Measurements from ENCODE around the gene TMEM161A.
"Not testable (repeated sequence)": the region's sequence is repeated elsewhere in the genome, so short reads cannot be mapped to it uniquely, and the experiment has no call there.

The TMEM161A gene

DNA sequence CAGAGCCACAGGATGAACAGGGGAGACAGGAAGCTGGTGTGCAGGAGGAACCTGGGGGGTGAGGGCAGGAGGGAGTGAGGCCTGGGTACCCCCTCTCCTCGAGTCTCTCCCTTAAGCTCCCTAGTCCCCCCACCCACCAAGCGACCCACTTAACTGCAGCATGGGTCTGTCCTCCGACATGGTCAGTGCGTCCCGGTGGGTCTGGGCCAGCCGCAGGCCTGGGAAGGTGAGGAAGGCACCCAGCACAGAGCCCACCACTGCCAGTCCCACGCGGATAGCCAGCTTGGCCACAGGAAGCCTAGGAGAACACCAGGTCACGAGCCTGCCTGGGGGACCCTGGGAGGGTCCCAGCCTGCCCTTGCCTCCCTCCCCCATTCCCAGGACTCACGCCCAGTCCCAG, 16.9 kb downstream of the TMEM161A start:
- no peak for DNase-seq (ENCODE audit: low read depth in 2 of 2)

DNA sequence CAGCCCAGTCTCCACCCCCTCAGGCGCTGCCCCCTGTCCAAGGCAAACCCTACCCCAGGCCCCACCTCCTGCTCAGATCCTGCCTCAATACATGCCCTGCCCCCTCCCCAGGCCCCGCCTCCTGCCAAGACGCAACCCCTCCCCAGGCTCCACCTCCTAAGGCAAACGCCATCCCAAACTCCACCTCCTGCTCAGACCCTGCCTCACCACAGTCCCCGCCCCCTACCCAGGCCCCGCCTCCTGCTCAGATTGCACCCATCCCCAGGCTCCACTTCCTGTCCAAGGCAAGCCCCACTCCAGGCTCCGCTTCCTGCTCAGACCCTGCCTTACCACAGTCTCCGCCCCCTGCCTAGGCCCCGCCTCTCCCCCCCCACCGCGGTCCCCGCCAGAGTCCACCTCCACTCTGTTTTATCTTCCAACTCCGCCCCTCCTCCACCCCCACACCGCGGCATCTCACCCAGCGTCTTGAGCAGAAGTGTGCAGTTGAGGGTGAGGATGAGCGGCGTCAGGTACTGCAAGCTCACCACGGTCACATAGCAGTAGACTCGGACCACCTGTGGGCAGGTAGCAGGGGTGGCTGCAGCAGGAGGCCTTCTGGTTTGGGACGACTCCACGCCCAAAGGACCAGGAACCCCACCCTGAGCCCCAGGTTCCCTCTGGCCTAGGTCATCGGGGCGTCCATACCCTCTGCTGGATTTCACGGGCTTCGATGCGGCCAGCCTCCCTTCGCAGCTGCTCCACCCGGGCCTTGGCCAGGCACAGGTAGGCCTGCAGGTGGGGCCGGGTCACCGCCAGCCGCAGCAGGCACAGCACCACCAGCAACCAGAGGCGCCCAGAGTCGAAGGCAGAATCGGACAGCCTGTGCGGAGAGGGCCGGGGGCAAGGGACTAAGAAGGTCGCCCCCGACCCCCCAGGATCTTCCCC, 17.7 kb downstream of the TMEM161A start:
- peak; percentile 66 to 67 for DNase-seq (ENCODE audit: low read depth in 2 of 2)

DNA sequence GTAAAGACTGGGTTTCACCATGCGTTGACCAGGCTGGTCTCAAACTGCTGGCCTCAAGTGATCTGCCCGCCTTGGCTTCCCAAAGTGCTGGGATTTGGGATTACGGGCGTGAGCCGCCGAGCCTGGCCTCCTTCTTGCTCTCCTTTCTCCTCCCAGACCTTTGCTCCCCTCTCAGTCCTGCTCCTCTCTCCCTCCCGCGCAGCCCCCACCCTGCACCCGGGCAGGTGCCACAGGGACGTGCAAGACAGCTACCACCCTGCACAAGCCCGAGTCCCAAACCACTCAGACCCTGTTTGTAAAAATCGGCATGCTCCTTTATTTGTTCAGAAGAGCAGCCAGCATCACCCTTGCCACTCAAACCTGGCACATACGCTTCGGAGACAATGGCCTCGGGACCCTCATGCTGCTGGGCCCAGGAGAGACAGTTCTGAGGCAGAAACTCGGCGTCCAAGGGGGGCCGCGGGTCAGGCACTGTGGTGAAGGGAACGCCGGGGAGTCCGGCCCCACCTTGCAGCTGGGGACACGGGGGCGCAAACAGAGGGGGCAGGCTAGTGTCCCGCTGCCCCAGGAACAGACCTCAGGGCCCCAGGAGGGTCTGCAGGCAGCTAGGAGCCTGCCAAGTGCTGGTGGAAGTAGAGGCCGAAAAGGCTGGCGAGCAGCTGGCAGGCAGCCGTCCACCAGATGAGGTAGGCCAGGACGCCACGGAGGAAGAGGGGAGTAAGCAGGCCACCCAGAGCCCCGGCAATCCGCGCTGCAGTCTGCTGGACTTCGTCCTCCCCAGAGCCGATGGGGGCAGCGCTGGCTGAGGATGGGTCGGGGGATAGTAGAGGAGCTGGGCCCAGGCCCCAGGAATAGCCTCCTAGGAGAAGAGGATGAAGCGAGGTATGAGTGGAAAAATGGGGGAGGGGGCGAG, 18.7 kb downstream of the TMEM161A start:
- DNase-seq (ENCODE audit: low read depth in 2 of 2), result no peak

- DNase-seq (ENCODE audit: low read depth in 2 of 2), result no peak
Measured at GRCh38 chr19:19115954-19116353, 22.3 kb downstream of the TMEM161A start.

DNA sequence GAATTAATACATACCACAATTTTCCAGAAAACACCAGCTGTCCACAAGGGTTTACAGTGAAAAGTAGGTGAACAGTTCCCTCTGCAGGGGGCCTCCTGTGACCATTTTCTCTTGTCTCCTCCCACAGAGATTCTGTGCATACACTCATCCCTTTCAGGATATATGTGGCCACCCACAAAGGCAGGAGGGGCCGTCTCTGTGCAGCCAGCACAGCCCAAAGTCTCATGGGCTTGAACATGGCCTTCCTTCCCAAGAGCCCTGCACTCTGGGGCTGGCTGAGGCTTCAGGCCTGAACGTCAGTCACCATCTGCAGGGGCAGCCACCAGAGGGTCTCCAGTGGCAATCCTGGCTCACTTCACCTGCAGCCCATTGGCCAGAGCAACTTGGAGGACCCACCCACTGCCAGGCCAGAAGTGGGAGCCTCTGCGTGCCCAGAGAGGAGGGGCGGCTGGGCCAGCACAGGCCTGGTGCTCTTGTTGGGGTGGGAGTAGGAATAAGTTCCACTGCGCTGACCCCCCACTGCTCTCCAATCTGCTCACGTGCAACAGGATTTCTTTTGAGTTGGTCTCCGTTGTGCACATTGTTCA, 25.1 kb downstream of the TMEM161A start:
- DNase-seq (ENCODE audit: low read depth in 2 of 2), result peak; percentile 13 to 18

GRCh38 chr19:19111967-19112580, 26.2 kb downstream of the TMEM161A start:
- no peak for DNase-seq (ENCODE audit: low read depth in 2 of 2)

DNA sequence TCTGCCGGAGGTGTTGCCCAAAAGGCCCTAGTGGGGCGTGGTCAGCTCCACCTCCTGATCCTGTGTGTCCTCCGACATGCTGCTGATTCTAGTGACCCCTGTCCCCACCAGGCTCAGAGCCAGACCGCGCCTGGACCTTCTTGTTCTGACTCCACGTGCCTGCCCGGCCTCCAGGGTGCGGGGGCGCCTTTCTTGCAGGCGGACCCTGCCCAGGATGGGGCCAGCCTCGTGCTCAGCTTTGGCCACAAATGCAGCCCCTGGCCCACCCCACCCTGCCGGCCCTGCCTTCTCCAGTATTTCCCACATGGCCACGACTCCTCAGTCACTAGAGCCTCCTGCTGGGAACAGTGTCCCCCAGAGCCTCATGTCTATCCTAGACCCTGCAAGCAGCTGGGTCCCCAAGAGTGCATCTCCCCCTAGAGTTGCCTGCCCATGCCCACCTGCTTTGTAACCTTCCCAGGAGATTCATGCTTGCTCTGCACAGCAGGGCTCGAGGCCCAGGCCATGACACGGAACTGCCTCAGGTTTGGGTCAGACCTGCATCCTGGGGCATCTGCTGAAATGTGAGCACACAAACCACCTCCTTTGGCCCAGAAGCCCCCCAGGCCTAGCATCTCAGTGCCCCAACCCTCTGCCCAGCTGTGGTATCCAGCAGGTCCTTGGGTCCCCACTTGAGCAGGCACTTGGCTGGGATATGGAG, 27.0 kb downstream of the TMEM161A start:
- DNase-seq (ENCODE audit: low read depth in 2 of 2), result no peak

DNA sequence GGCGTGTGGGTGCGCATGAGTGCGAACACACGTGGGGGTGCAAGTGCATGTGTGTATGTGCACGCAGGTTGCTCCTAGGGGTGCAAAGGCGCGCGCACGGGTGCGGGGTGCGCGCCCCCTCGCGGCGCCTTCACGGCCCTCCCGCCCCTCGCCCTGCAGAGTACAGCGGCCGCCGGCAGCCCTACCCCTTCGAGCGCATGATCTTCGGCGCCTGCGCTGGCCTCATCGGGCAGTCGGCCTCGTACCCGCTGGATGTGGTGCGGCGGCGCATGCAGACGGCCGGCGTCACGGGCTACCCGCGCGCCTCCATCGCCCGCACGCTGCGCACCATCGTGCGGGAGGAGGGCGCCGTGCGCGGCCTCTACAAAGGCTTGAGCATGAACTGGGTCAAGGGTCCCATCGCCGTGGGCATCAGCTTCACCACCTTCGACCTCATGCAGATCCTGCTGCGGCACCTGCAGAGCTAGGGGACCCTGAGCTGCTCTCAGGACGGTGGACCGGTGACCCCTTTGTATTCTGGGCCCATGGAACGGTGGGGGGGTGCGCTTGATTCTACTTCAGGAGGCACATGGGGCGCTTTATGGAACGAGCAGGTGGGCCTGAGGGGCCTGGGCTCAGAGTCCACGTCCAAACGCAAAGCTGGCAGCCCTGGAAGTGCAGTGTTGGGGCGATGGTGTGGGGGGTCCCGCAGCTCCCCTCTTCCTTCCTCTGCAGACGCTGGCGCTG, 27.7 kb downstream of the TMEM161A start:
- no peak for DNase-seq (ENCODE audit: low read depth in 2 of 2)

- no peak for DNase-seq (ENCODE audit: low read depth in 2 of 2)
Measured at GRCh38 chr19:19109601-19110000, 28.7 kb downstream of the TMEM161A start.

DNA sequence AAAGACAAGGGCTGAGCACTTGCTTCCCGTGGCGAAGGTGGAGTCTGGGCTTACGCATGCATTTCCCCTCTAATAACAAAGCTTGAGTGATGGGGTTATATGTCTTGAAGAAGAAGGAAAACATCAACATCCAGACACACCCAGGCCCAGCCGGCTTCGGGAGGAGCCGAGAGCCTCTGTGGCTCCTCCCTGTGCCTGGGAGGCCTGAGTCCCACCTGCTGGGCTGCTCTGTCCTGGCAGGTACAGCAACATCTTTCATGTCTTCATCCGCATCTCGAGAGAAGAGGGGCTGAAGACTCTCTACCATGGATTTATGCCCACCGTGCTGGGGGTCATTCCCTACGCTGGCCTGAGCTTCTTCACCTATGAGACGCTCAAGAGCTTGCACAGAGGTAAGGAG, 30.6 kb downstream of the TMEM161A start:
- no peak for DNase-seq (ENCODE audit: low read depth in 2 of 2)

GRCh38 chr19:19106938-19107337, 31.3 kb downstream of the TMEM161A start:
- not testable (repeated sequence) for DNase-seq (ENCODE audit: low read depth in 2 of 2)

- DNase-seq (ENCODE audit: low read depth in 2 of 2), result no peak
Measured at GRCh38 chr19:19106056-19106551, 32.2 kb downstream of the TMEM161A start.

DNA sequence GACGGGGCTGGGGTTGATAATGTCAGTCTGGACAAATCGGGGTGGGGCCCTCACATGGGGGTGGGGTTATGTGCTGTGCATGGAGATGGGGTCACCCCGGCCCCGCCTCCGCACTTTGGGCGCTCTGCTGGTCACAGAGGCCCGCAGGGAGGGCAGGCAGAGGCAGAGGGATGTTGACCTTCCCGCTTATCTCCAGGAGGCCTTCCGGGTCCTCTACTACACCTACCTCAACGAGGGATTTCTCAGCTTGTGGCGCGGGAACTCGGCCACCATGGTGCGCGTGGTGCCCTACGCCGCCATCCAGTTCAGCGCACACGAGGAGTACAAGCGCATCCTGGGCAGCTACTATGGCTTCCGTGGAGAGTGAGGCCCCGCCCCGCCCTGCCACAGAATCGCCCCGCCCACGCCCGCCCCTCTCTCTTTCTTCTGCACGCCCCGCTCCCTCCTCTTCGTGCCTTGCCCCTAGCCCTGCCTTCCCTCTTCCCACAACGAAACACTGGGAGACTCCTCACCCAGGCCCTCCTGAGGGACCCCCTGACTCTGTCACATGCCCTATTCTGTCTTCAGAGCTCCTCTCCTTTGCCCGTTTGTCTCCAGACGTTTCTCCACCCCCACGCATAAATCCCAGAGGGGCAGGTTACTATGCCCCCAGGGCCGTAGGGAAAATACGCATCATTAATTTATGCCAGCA, 32.8 kb downstream of the TMEM161A start:
- DNase-seq (ENCODE audit: low read depth in 2 of 2), result peak; percentile 19 to 25

DNA sequence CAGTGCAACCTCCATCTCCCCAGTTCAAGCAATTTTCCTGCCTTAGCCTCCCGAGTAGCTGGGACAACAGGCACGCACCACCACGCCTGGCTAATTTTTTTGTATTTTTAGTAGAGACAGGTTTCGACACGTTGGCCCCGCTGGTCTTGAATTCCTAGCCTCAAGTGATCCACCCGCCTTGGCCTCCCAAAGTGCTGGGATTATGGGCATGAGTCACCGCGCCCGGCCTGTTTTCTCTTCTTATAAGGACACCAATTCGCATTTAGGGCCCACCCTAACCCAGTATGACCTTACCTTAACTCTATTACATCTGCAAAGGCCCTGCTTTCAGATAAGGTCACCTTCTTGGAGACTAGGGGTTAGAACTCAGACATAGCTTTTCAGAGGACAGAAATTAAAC, 35.1 kb downstream of the TMEM161A start:
- no peak for DNase-seq (ENCODE audit: low read depth in 2 of 2)

- DNase-seq (ENCODE audit: low read depth in 2 of 2), result not testable (repeated sequence)
Measured at GRCh38 chr19:19102566-19102965, 35.7 kb downstream of the TMEM161A start.

GRCh38 chr19:19101540-19101939, 36.7 kb downstream of the TMEM161A start:
- DNase-seq (ENCODE audit: low read depth in 2 of 2), result no peak

DNA sequence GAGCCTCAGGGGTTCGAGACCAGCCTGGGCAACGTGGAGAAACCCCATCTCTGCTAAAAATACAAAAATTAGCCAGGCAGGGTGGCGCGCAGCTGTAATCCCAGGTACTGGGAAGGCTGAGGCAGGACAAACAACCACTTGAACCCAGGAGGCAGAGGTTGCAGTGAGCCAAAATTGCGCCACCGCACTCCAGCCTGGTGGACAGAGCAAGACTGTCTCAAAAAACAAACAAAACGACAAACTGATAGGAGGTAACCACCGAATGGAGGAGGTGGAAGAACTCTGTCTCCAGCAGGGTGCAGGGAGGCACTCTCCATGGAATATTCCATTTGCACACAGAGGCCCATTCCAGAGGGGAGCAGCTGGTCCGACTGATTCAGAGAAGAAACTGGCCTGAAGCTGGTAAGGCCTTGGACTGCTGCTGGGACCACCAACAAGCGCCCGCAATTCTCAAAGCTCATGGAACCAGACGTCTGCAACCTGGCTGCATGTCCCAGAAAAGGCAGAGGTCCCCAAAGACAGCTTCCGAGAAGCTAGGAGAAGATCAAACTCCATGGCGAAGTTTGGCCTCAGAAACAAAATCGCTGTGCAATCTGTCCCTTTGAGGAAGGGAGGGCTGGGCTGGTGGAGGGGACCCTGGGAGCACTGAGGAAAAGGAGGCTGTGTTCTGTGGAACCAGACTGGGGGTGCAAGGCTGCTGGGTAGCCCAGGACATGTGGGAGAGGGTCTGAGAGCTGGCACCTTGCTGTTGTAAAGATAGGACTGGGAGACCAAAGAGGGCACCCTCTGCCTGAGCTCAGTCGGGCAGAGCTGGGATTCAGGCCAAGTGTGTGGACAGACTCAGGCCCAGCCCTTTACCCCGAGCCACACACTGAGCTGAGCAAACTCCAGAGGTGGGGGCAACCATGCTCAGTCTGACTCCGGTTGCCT, 39.3 kb downstream of the TMEM161A start:
- no peak for DNase-seq (ENCODE audit: low read depth in 2 of 2)

GRCh38 chr19:19098084-19098702, 40.1 kb downstream of the TMEM161A start:
- no peak for DNase-seq (ENCODE audit: low read depth in 2 of 2)

Data from fibroblast of skin of left biceps (primary cell).